Liver (tissue), 9 donors: Measurements from ENCODE around the gene GTPBP3. TPM values are rescaled to one million over a fixed set of nuclear protein-coding genes. Genes with fewer than 3 reads are reported as not detected.

Source experiments
- DNase-seq: peaks from one replicate; pipeline ENCODE4 v3.0.0-alpha.2; 2017; ENCODE audit warnings: low spot score
- H3K27ac ChIP-seq, 2 donors: one replicate each; pipeline ENCODE4 v1.7.0; 2013; ENCODE audit warnings: inconsistent platforms in 2 of 2, low read length in 2 of 2, control low read depth in 1 of 2, low read depth in 1 of 2, mild to moderate bottlenecking in 1 of 2
- H3K27me3 ChIP-seq, 4 donors: one replicate each; pipeline versions ENCODE4 v1.6.1 to v1.7.0; 2013; ENCODE audit warnings: low read length in 3 of 4, inconsistent platforms in 1 of 4, mild to moderate bottlenecking in 1 of 4, moderate library complexity in 1 of 4; ENCODE audit not compliant: control insufficient read depth in 4 of 4, insufficient read depth in 4 of 4
- H3K36me3 ChIP-seq, 4 donors: one replicate each; pipeline versions ENCODE4 v1.6.1 to v1.7.0; 2013; ENCODE audit warnings: low read length in 3 of 4, mild to moderate bottlenecking in 3 of 4, low read depth in 1 of 4, moderate library complexity in 1 of 4; ENCODE audit not compliant: control insufficient read depth in 4 of 4, insufficient read depth in 3 of 4
- H3K4me1 ChIP-seq, 4 donors: one replicate each; pipeline versions ENCODE4 v1.6.1 to v1.7.0; 2013; ENCODE audit warnings: low read length in 3 of 4, mild to moderate bottlenecking in 3 of 4, moderate library complexity in 1 of 4; ENCODE audit not compliant: control insufficient read depth in 4 of 4, insufficient read depth in 4 of 4
- H3K4me3 ChIP-seq, 3 donors: one replicate each; pipeline versions ENCODE4 v1.6.1 to v1.7.0; 2013; ENCODE audit warnings: low read length in 3 of 3, control low read depth in 1 of 3, low read depth in 1 of 3, mild to moderate bottlenecking in 1 of 3
- H3K9ac ChIP-seq, 2 donors: one replicate each; pipeline ENCODE4 v1.7.0; 2013; ENCODE audit warnings: low read length in 2 of 2, mild to moderate bottlenecking in 2 of 2, moderate library complexity in 2 of 2, control low read depth in 1 of 2, low read depth in 1 of 2
- H3K9me3 ChIP-seq, 4 donors: one replicate each; pipeline versions ENCODE4 v1.6.1 to v1.7.0; 2013; ENCODE audit warnings: low read length in 3 of 4; ENCODE audit not compliant: control insufficient read depth in 4 of 4
- ATF3 ChIP-seq: IDR thresholded peaks from 2 replicates; pipeline ENCODE4 v1.6.1; 2016; ENCODE audit warnings: antibody characterized with exemption
- CTCF ChIP-seq: fragments of 150-350 bp; IDR thresholded peaks from 2 replicates; pipeline ENCODE4 v1.5.1; 2017; ENCODE audit warnings: improper control_type of control experiment, low read depth, low read length; ENCODE audit not compliant: missing input control
- EGR1 ChIP-seq, 2 donors: IDR thresholded peaks; 2 replicates each; pipeline ENCODE4 v1.6.1; 2016 to 2018; ENCODE audit warnings: antibody characterized with exemption in 2 of 2, low read depth in 2 of 2
- FOXA1 ChIP-seq: IDR thresholded peaks from 2 replicates; pipeline ENCODE4 v1.6.1; 2016; ENCODE audit warnings: antibody characterized with exemption
- FOXA2 ChIP-seq: IDR thresholded peaks from 2 replicates; pipeline ENCODE4 v1.6.1; 2016; ENCODE audit warnings: antibody characterized with exemption
- GABPA ChIP-seq, 2 donors: IDR thresholded peaks in 1 of 2; conservative IDR thresholded peaks in 1 of 2; 2 replicates each; pipeline ENCODE4 v1.6.1; 2016; ENCODE audit warnings: antibody characterized with exemption in 2 of 2, mild to moderate bottlenecking in 1 of 2, moderate library complexity in 1 of 2
- HNF4A ChIP-seq, 2 donors: conservative IDR thresholded peaks; 2 replicates each; pipeline ENCODE4 v1.6.1; 2016; ENCODE audit warnings: antibody characterized with exemption in 2 of 2, mild to moderate bottlenecking in 2 of 2
- HNF4G ChIP-seq: IDR thresholded peaks from 2 replicates; pipeline ENCODE4 v1.6.1; 2016; ENCODE audit warnings: antibody characterized with exemption
- JUND ChIP-seq, 2 donors: IDR thresholded peaks; 2 replicates each; pipeline ENCODE4 v1.6.1; 2016; ENCODE audit warnings: antibody characterized with exemption in 2 of 2
- MAX ChIP-seq: IDR thresholded peaks from 2 replicates; pipeline ENCODE4 v1.6.1; 2016; ENCODE audit warnings: antibody characterized with exemption
- NR2F2 ChIP-seq: IDR thresholded peaks from 2 replicates; pipeline ENCODE4 v1.6.1; 2016; ENCODE audit warnings: antibody characterized with exemption
- RAD21 ChIP-seq, 2 donors: IDR thresholded peaks; 2 replicates each; pipeline ENCODE4 v1.6.1; 2016; ENCODE audit warnings: antibody characterized with exemption in 2 of 2, mild to moderate bottlenecking in 2 of 2
- REST ChIP-seq: IDR thresholded peaks from 2 replicates; pipeline ENCODE4 v1.6.1; 2016; ENCODE audit warnings: antibody characterized with exemption, mild to moderate bottlenecking
- RXRA ChIP-seq, 2 donors: IDR thresholded peaks; 2 replicates each; pipeline ENCODE4 v1.6.1; 2017 to 2018; ENCODE audit warnings: antibody characterized with exemption in 2 of 2, mild to moderate bottlenecking in 1 of 2
- SP1 ChIP-seq: IDR thresholded peaks from 2 replicates; pipeline ENCODE4 v1.6.1; 2018; ENCODE audit warnings: antibody characterized with exemption, mild to moderate bottlenecking
- TAF1 ChIP-seq: conservative IDR thresholded peaks from 2 replicates; pipeline ENCODE4 v1.6.1; 2016; ENCODE audit warnings: antibody characterized with exemption, mild to moderate bottlenecking
- YY1 ChIP-seq: IDR thresholded peaks from 2 replicates; pipeline ENCODE4 v1.6.1; 2016; ENCODE audit warnings: antibody characterized with exemption, mild to moderate bottlenecking
- ZBTB33 ChIP-seq: IDR thresholded peaks from 2 replicates; pipeline ENCODE4 v1.6.1; 2016; ENCODE audit warnings: antibody characterized with exemption
- WGBS: extraction: QIAGEN DNeasy Blood & Tissue Kit; methylation state at CpG from one replicate; pipeline ENCODE4 v1.1.7; 2013; 5-methylcytosine and 5-hydroxymethylcytosine counted together
- polyA plus RNA-seq, 2 donors: library from polyadenylated mRNA; stranded (reverse) in 1 of 2; unstranded in 1 of 2; fragments of 200-250 nt in 1 of 2; fragments of >200 nt in 1 of 2; fragmentation: Nextera tagmentation in 1 of 2; extraction: Ambion mirVana in 1 of 2; gene quantifications; one replicate each; pipeline versions ENCODE4 v1.2.1 to v1.2.3, GENCODE V29; 2013 to 2015
- total RNA-seq, 2 donors: library from RNA; depleted of rRNA; stranded (reverse); fragments of >200 nt; gene quantifications; one replicate each; pipeline ENCODE4 v1.2.3, GENCODE V29; 2014
- donor health status: healthy.
- donor health status: healthy.
- donor health status: healthy.
- donor health status: healthy.
- donor health status: healthy.

GTPBP3 gene
- total RNA-seq = 10 to 100 TPM in 1 of 2 donors, 1 to 10 TPM in 1; 9.8 to 15.5 TPM
- 1 to 10 TPM; 4.9 to 9.4 TPM for polyA plus RNA-seq

- Histone ChIP-seq H3K9ac (peak within 1 kb of the TSS; percentile 75 to 83), H3K36me3 (no peaks in the 10 kb centered on the region), H3K4me1 (peaks cover 12 to 42% (median 29%) of the 10 kb centered on the region in 4 donors), H3K27me3 (no peaks in the 10 kb centered on the region), H3K27ac (peak within 1 kb of the TSS; percentile 84 to 91), H3K9me3 (no peaks in the 10 kb centered on the region), H3K4me3 (peak within 1 kb of the TSS; percentile 59 to 98 (median 94))
- TF ChIP-seq TAF1 (no peak), EGR1 (IDR thresholded peaks at IDR 0.05; ENCODE audit: low read depth in 2 of 2) (peak in 1 of 2 donors; percentile 18), JUND (IDR thresholded peaks at IDR 0.05) (peak; percentile 42 to 75), HNF4G (no peak), ZBTB33 (no peak), YY1 (peak; percentile 94), FOXA1 (peak; percentile 48), MAX (no peak), RAD21 (IDR thresholded peaks at IDR 0.05) (peak in 1 of 2 donors; percentile 24), REST (peak; percentile 47), SP1 (peak; percentile 85), HNF4A (conservative IDR thresholded peaks at IDR 0.05) (peak; percentile 23 to 45), GABPA (IDR thresholded peaks at IDR 0.05 in 1 of 2, conservative IDR thresholded peaks at IDR 0.05 in 1 of 2) (peak; percentile 77 to 89), ATF3 (no peak), CTCF (no peak), NR2F2 (peak; percentile 34), FOXA2 (no peak), RXRA (IDR thresholded peaks at IDR 0.05) (peak; percentile 38 to 54)
- WGBS = under 1% methylated on average over 41 of the region's 41 CpGs
- DNase-seq = peak; percentile 93
These were observed at the start of gene GTPBP3 for GRCh38 chr19:17336872-17337674. Gene GTPBP3 (plus strand): TSS chr19:17337553. CDS start chr19:17337612, 59 bp downstream.
